Sigmoid colon (tissue), 4 donors: ENCODE measurements around the gene UGT1A7.

Experiments
- EP300 ChIP-seq, 4 donors: sonication (generic); formaldehyde crosslinking; IDR thresholded peaks; one replicate each; pipeline ENCODE4 v1.6.1; 2017; ENCODE audit warnings: antibody characterized with exemption in 4 of 4
- POLR2A ChIP-seq, 2 donors: fragments of 450-650 bp; IDR thresholded peaks; one replicate each; pipeline ENCODE4 v1.6.1; 2016; ENCODE audit warnings: antibody characterized with exemption in 2 of 2, mild to moderate bottlenecking in 2 of 2, moderate library complexity in 2 of 2
- POLR2AphosphoS5 ChIP-seq, 4 donors: sonication (generic); formaldehyde crosslinking; IDR thresholded peaks; one replicate each; pipeline ENCODE4 v1.6.1; 2017; ENCODE audit warnings: antibody characterized with exemption in 4 of 4
- TF ChIP-seq, protein P1 (sequence below), 4 experiments: fragments of 450-650 bp in 3 of 4; fragments of 200-600 bp in 1 of 4; IDR thresholded peaks; one replicate each; pipeline ENCODE4 v1.5.1; 2016 to 2019; ENCODE audit warnings: antibody characterized with exemption in 4 of 4, mild to moderate bottlenecking in 3 of 4, moderate library complexity in 2 of 4

- TF ChIP-seq POLR2A (IDR thresholded peaks at IDR 0.05) (no peak), EP300 (IDR thresholded peaks at IDR 0.05) (no peak), POLR2AphosphoS5 (IDR thresholded peaks at IDR 0.05) (no peak)
- TF ChIP-seq, protein P1, sequence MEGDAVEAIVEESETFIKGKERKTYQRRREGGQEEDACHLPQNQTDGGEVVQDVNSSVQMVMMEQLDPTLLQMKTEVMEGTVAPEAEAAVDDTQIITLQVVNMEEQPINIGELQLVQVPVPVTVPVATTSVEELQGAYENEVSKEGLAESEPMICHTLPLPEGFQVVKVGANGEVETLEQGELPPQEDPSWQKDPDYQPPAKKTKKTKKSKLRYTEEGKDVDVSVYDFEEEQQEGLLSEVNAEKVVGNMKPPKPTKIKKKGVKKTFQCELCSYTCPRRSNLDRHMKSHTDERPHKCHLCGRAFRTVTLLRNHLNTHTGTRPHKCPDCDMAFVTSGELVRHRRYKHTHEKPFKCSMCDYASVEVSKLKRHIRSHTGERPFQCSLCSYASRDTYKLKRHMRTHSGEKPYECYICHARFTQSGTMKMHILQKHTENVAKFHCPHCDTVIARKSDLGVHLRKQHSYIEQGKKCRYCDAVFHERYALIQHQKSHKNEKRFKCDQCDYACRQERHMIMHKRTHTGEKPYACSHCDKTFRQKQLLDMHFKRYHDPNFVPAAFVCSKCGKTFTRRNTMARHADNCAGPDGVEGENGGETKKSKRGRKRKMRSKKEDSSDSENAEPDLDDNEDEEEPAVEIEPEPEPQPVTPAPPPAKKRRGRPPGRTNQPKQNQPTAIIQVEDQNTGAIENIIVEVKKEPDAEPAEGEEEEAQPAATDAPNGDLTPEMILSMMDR (IDR thresholded peaks at IDR 0.05), result no peak
Observed at GRCh38 chr2:233691443-233692433, 10.0 kb downstream of the UGT1A7 start.
